Measurements from ENCODE around the gene SRBD1. TPM values are rescaled to one million over a fixed set of nuclear protein-coding genes. Genes with fewer than 3 reads are reported as not detected.

SRBD1 gene, protein sequence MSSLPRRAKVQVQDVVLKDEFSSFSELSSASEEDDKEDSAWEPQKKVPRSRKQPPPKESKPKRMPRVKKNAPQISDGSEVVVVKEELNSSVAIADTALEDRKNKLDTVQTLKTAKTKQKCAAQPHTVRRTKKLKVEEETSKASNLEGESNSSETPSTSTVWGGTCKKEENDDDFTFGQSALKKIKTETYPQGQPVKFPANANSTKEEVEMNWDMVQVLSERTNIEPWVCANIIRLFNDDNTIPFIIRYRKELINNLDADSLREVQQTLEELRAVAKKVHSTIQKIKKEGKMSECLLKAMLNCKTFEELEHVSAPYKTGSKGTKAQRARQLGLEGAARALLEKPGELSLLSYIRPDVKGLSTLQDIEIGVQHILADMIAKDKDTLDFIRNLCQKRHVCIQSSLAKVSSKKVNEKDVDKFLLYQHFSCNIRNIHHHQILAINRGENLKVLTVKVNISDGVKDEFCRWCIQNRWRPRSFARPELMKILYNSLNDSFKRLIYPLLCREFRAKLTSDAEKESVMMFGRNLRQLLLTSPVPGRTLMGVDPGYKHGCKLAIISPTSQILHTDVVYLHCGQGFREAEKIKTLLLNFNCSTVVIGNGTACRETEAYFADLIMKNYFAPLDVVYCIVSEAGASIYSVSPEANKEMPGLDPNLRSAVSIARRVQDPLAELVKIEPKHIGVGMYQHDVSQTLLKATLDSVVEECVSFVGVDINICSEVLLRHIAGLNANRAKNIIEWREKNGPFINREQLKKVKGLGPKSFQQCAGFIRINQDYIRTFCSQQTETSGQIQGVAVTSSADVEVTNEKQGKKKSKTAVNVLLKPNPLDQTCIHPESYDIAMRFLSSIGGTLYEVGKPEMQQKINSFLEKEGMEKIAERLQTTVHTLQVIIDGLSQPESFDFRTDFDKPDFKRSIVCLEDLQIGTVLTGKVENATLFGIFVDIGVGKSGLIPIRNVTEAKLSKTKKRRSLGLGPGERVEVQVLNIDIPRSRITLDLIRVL
- total RNA-seq (1 to 10 TPM; 4.0 to 6.4 (median 4.9) TPM), polyA plus RNA-seq (1 to 10 TPM; 2.3 to 3.0 (median 3.0) TPM)
- long read RNA-seq, donor 1, transcript SRBD1-201 (21 exons, 3,681 nt): major isoform, 6 of 7 reads
- long read RNA-seq, donor 1, partial matches to known transcripts: 0 of 7 reads
- long read RNA-seq, donor 1, other reads (novel, unspliced or antisense): 1 of 7 reads
- long read RNA-seq, donor 2, transcript SRBD1-201 (21 exons, 3,681 nt): major isoform, 6 of 12 reads
- long read RNA-seq, donor 2, partial matches to known transcripts: 0 of 12 reads
- long read RNA-seq, donor 2, other reads (novel, unspliced or antisense): 6 of 12 reads

DNA sequence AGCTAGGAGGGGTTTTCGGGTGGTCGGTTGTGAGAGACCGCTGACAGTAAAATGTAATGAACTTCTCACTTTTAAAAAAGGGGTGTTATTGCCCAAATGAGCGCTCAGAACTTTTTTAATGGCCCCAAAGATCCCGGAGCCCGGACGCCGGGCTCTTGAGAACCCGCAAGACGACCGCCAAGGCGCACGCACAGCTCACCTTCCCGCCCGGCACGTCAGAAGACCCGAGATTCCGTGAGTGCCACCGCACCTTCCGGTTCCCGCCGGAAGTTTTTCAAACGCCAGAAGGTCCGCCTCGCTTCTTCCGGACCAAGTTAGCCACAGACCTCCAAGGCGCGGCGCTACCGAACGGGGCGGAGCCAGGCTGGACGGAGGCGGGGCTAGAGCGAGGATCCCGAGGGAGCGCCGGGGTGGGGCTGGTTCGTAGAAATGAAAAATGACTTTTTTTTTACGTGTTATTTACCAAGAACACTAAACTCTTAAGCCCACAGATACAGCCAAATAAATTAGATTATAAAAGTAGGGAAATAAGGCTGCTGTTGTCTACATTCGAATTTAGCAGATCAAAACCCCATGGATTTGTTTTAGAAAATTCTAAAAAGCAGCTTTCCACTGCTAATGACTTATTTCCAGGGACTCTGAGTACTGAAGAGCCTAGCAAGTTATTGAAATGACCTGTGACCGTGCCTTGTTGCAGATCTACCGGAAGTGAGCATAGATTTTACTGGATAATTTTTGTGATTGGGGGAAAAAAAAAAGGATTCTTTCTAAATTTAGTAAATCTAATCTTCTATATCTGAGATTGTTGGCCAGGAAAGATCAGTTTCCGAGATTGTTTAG lies at the start of gene SRBD1:
TSS of gene SRBD1 (minus strand) at position 248 of the 840 bp plus-strand sequence. CDS start 5,826 bp downstream, outside the sequence.
- Histone ChIP-seq H3K27me3 (ENCODE audit: insufficient read depth in 3 of 3, low read length in 2 of 3) (no peaks in the 10 kb centered on the region), H3K9me3 (no peaks in the 10 kb centered on the region), H3K4me1 (peaks cover 9% of the 10 kb centered on the region), H3K27ac (peak within 1 kb of the TSS; percentile 91), H3K4me3 (peak within 1 kb of the TSS; percentile 86), H3K36me3 (ENCODE audit: insufficient read depth in 1 of 2, low read depth in 1 of 2) (no peaks in the 10 kb centered on the region)
- peak; percentile 94 to 96 for DNase-seq
- TF ChIP-seq, protein P1, sequence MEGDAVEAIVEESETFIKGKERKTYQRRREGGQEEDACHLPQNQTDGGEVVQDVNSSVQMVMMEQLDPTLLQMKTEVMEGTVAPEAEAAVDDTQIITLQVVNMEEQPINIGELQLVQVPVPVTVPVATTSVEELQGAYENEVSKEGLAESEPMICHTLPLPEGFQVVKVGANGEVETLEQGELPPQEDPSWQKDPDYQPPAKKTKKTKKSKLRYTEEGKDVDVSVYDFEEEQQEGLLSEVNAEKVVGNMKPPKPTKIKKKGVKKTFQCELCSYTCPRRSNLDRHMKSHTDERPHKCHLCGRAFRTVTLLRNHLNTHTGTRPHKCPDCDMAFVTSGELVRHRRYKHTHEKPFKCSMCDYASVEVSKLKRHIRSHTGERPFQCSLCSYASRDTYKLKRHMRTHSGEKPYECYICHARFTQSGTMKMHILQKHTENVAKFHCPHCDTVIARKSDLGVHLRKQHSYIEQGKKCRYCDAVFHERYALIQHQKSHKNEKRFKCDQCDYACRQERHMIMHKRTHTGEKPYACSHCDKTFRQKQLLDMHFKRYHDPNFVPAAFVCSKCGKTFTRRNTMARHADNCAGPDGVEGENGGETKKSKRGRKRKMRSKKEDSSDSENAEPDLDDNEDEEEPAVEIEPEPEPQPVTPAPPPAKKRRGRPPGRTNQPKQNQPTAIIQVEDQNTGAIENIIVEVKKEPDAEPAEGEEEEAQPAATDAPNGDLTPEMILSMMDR (IDR thresholded peaks at IDR 0.05): no peak
- 3 to 4% (median 4%) methylated on average over 44 of the region's 44 CpGs for WGBS, 3 donors
- intact Hi-C loops (cut with DNase I): no loop called here
- ATAC-seq: peak; percentile 98 to 99 (median 98)

DNA sequence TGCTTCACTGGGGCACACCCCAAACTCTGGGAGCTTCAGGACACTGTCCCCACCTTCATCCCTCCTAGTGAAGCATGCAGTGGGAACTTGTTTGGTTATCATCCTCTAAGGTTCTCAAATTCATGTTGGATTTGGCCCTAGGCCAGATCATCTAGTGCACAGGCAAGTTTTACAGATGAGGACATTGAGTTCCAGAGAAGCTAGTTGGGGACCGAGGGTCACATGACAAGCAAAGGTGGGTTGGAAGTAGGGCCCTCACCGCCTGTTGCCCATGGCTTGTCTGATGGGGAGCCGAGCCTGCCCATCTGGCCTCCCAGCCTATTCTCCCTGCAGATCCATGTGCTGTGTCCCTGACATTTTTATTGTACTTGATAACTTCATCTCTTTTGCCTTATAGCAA lies 43.2 kb upstream of the SRBD1 start:
- whole genome bisulfite sequencing, 3 donors: 84 to 95% (median 93%) methylated on average over 3 of the region's 3 CpGs
- ATAC-seq: no peak

DNA sequence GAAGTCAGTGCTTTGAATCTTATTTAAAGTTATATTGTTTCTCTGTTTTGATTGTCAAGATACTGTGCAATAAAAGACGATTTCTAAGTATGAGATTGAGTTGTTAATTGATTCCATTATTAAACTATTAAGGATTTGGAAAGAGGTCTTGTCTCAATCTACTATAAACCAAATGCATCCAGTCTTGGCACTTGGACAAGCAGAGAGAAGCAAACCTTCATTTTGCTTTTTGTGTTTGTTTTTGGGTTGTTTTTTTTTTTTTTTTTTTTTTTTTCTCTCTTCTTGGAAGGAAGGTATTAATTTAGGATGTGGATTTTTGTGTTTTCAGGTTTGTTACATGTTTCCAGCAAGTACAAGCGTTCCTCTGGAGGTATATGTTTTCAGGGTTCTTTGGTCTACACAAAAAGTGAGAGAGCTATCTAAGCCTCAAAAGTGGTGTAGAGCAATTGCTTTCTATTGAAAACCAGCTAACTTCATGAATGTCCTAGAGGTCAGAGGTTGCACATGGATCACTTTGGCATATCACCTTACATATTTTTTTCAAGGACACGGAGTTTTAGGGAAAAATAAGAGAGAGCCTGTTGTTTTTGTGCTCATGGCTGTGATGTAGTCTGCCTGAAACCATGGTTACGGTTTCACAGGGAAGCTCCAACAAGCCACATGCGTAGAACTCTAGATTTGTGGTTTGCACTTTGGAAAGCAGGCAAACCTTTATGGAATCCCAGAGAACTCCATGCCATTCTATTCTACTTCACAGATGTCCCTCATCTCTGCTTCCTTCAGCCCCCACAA lies 42.3 kb upstream of the SRBD1 start:
- no peak overlapping the region for H3K27ac ChIP-seq
- H3K9me3 ChIP-seq: no peaks in the 10 kb centered on the region
- no peaks in the 10 kb centered on the region for H3K27me3 ChIP-seq (ENCODE audit: insufficient read depth in 3 of 3, low read length in 2 of 3)
- intact Hi-C loops (cut with DNase I): loop anchor here (2.0 to 5.0 kb wide), 3 partner anchors 27 to 54 kb away; no protein-coding TSS in a partner anchor
- peak overlapping the region; percentile 94 for H3K4me3 ChIP-seq
- WGBS, 3 donors: 88 to 91% (median 90%) methylated on average over 5 of the region's 5 CpGs
- H3K36me3 ChIP-seq (ENCODE audit: insufficient read depth in 1 of 2, low read depth in 1 of 2): no peaks in the 10 kb centered on the region
- TF ChIP-seq, protein P1 (IDR thresholded peaks at IDR 0.05): no peak
- ATAC-seq (no peak), DNase-seq (no peak)
- peaks cover 22% of the 10 kb centered on the region for H3K4me1 ChIP-seq

More for the DNA sequence above, 43.2 kb upstream of the SRBD1 start:
- H3K36me3 ChIP-seq (ENCODE audit: insufficient read depth in 1 of 2, low read depth in 1 of 2): no peaks in the 10 kb centered on the region
- H3K4me1 ChIP-seq: peaks cover 13% of the 10 kb centered on the region
- intact Hi-C loops (cut with DNase I): loop anchor here (5.0 kb wide), 2 partner anchors 38 to 53 kb away; no protein-coding TSS in a partner anchor
- no peak overlapping the region for H3K4me3 ChIP-seq
- TF ChIP-seq, protein P1 (IDR thresholded peaks at IDR 0.05): no peak
- no peak overlapping the region for H3K27ac ChIP-seq
- no peaks in the 10 kb centered on the region for H3K27me3 ChIP-seq (ENCODE audit: insufficient read depth in 3 of 3, low read length in 2 of 3)
- no peaks in the 10 kb centered on the region for H3K9me3 ChIP-seq
- DNase-seq: no peak

Data from psoas muscle (tissue), 8 donors.